NCI-H82 treated with DMSO at 0.1 percent for 48 hours (cell line): Measurements from ENCODE around the gene KRT78.
"Not testable (repeated sequence)": the region's sequence is repeated elsewhere in the genome, so short reads cannot be mapped to it uniquely, and the experiment has no call there.

Source experiments
- DNase-seq: peaks from one replicate; lab custom pipeline; 2025; ENCODE audit not compliant: unreplicated experiment; lab: John Stamatoyannopoulos, UW

Gene KRT78

GRCh38 chr12:52871291-52872039 lies 22.7 kb upstream of the KRT78 start:
- DNase-seq, result no peak

GRCh38 chr12:52870361-52871290 lies 21.8 kb upstream of the KRT78 start:
- no peak for DNase-seq

- DNase-seq, result no peak
These were observed 18.8 kb upstream of the KRT78 start for GRCh38 chr12:52867642-52868041.

- DNase-seq, result no peak
These were observed 18.4 kb upstream of the KRT78 start for GRCh38 chr12:52867152-52867551.

GRCh38 chr12:52865090-52865944 lies 16.5 kb upstream of the KRT78 start:
- DNase-seq, result peak; percentile 34

- DNase-seq, result no peak
These were observed 13.2 kb upstream of the KRT78 start for GRCh38 chr12:52862023-52862422.

- no peak for DNase-seq
These were observed 12.7 kb upstream of the KRT78 start for GRCh38 chr12:52861511-52861910.

GRCh38 chr12:52860102-52860823 lies 11.5 kb upstream of the KRT78 start:
- DNase-seq, result no peak

- no peak for DNase-seq
These were observed 8.7 kb upstream of the KRT78 start for GRCh38 chr12:52857500-52857899.

- no peak for DNase-seq
These were observed 8.0 kb upstream of the KRT78 start for GRCh38 chr12:52856787-52857186.

GRCh38 chr12:52856077-52856476 lies 7.3 kb upstream of the KRT78 start:
- not testable (repeated sequence) for DNase-seq

GRCh38 chr12:52851787-52852186 lies 3.0 kb upstream of the KRT78 start:
- DNase-seq, result no peak

GRCh38 chr12:52850681-52851080 lies 1.9 kb upstream of the KRT78 start:
- DNase-seq, result no peak

GRCh38 chr12:52849511-52849910 lies 717 bp upstream of the KRT78 start:
- DNase-seq, result no peak

- no peak for DNase-seq
These were observed 1.3 kb downstream of the KRT78 start for GRCh38 chr12:52847335-52848102.

- no peak for DNase-seq
These were observed 2.3 kb downstream of the KRT78 start for GRCh38 chr12:52846356-52846970.

GRCh38 chr12:52845946-52846345 lies 2.8 kb downstream of the KRT78 start:
- DNase-seq, result no peak

- DNase-seq, result no peak
These were observed 4.4 kb downstream of the KRT78 start for GRCh38 chr12:52844386-52844785.

GRCh38 chr12:52839436-52840105 lies 9.2 kb downstream of the KRT78 start:
- no peak for DNase-seq
